Thoracic aorta (tissue), 2 donors: ENCODE results near the gene BANK1. TPM values are rescaled to one million over a fixed set of nuclear protein-coding genes. Genes with fewer than 3 reads are reported as not detected.

Source experiments
- ATAC-seq: fragments of 150-250 bp; one replicate; pipeline ENCODE4 v1.8.0; 2017; ENCODE audit warnings: low read depth; ENCODE audit not compliant: insufficient number of reproducible peaks, low FRiP score
- DNase-seq: peaks from one replicate; pipeline ENCODE4 v3.0.0-alpha.2; 2020; ENCODE audit warnings: low spot score
- H3K27ac ChIP-seq, 2 donors: fragments of 200-600 bp; sonication (generic); 1 replicate in 1 of 2; 2 replicates in 1 of 2; pipeline ENCODE4 v1.5.1; 2016; ENCODE audit warnings: mild to moderate bottlenecking in 2 of 2, moderate library complexity in 2 of 2
- H3K27me3 ChIP-seq: fragments of 200-600 bp; sonication (generic); replicated peaks from 2 replicates; pipeline ENCODE4 v1.6.0; 2016; ENCODE audit warnings: mild to moderate bottlenecking; ENCODE audit not compliant: insufficient read depth
- H3K36me3 ChIP-seq: fragments of 200-600 bp; sonication (generic); one replicate; pipeline ENCODE4 v1.5.1; 2016
- H3K4me1 ChIP-seq, 2 donors: fragments of 200-600 bp; sonication (generic); 1 replicate in 1 of 2; 2 replicates in 1 of 2; pipeline versions ENCODE4 v1.5.1 to v1.6.0; 2016; ENCODE audit warnings: low read depth in 2 of 2, mild to moderate bottlenecking in 1 of 2; ENCODE audit not compliant: control insufficient read depth in 1 of 2
- H3K4me3 ChIP-seq: fragments of 200-600 bp; sonication (generic); 2 replicates; pipeline ENCODE4 v1.5.1; 2016; ENCODE audit warnings: mild to moderate bottlenecking
- H3K9me3 ChIP-seq: fragments of 200-600 bp; sonication (generic); 2 replicates; pipeline ENCODE4 v1.5.1; 2016
- total RNA-seq, 2 donors: library from RNA; depleted of rRNA; stranded (reverse); fragments of >200 nt; gene quantifications; one replicate each; pipeline versions ENCODE4 v1.1.0 to v1.2.3, GENCODE V29; 2016
- TF ChIP-seq, protein P1 (sequence below): fragments of 200-600 bp; sonication (generic); IDR thresholded peaks from one replicate; pipeline ENCODE4 v1.5.1; 2019; ENCODE audit warnings: antibody characterized with exemption

Gene BANK1
- total RNA-seq, 2 donors from 2014 or later: 0.85 to 1.1 TPM

DNA sequence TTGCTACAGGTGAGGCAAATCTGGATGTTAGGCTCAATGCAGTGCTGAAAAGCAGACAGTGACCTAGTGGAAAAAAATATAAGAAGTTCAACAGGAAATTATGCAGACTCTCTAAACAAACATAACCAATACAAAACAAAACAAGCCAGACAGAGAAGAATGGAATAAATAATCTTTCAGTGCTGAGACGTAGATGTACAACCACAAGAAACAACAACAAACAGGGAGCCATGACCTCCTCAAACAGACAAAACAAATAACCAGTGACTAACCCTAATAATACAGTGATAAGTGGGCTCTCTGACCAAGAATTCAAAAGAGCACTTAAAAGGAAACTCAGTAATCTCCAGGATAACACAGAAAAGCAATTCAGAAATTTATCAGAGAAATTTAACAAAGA, 315.5 kb downstream of the BANK1 start:
- Histone ChIP-seq H3K36me3 (no peaks in the 10 kb centered on the region), H3K9me3 (peaks cover 9% of the 10 kb centered on the region), H3K27me3 (no peaks in the 10 kb centered on the region), H3K4me3 (no peak overlapping the region), H3K27ac (no peak overlapping the region), H3K4me1 (no peaks in the 10 kb centered on the region)
- DNase-seq: no peak
- TF ChIP-seq, protein P1, sequence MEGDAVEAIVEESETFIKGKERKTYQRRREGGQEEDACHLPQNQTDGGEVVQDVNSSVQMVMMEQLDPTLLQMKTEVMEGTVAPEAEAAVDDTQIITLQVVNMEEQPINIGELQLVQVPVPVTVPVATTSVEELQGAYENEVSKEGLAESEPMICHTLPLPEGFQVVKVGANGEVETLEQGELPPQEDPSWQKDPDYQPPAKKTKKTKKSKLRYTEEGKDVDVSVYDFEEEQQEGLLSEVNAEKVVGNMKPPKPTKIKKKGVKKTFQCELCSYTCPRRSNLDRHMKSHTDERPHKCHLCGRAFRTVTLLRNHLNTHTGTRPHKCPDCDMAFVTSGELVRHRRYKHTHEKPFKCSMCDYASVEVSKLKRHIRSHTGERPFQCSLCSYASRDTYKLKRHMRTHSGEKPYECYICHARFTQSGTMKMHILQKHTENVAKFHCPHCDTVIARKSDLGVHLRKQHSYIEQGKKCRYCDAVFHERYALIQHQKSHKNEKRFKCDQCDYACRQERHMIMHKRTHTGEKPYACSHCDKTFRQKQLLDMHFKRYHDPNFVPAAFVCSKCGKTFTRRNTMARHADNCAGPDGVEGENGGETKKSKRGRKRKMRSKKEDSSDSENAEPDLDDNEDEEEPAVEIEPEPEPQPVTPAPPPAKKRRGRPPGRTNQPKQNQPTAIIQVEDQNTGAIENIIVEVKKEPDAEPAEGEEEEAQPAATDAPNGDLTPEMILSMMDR: no peak
- no peak for ATAC-seq

DNA sequence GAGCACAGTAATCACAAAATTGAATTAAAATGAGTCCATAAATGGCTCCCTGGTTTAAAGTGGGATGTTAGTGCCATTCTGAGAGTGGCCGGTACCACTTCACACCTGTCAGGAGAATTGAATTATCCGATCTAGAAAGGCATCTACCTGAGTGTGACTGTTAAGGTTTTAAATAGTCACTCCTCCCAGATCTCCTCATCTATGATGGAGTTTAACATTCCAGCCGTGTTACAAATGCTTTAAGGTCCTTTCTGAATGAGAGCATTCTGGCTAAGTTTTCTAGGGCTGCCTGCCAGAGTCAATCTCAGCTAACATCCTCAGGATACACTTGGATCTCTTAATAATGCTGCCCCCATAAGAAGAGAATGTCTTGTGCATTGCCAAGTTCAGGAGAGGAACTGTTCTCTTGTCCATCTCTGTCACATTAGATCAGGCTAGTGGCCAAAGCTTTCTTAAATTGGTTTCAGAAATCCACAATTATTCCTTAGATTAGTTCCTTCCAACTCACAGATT, 323.6 kb downstream of the BANK1 start:
- no peak overlapping the region for H3K4me3 ChIP-seq
- DNase-seq: no peak
- no peak for ATAC-seq
- H3K4me1 ChIP-seq: no peaks in the 10 kb centered on the region
- H3K9me3 ChIP-seq: no peaks in the 10 kb centered on the region
- no peak overlapping the region for H3K27ac ChIP-seq
- no peaks in the 10 kb centered on the region for H3K36me3 ChIP-seq
- TF ChIP-seq, protein P1: no peak
- no peaks in the 10 kb centered on the region for H3K27me3 ChIP-seq

DNA sequence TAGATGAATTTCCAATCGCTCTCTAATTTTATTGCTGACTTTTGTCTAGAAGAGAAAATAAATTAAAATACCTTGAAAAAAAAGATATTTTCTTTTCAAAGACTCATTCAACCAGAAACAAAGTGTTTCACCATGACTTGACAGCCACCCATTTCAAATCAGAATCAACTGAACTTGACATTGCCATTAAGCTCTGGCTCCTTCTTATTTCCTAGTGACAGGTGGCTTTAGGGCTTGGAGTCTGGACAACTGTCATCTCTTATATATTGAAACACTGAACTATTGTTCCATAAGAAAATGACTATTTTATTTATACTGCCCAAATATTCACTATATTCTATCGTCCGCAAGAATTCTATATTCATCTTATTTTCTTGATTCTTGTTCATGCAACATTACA, 325.6 kb downstream of the BANK1 start:
- Histone ChIP-seq H3K4me1 (no peaks in the 10 kb centered on the region), H3K9me3 (peaks cover 6% of the 10 kb centered on the region), H3K36me3 (no peaks in the 10 kb centered on the region), H3K27me3 (no peaks in the 10 kb centered on the region), H3K27ac (no peak overlapping the region), H3K4me3 (no peak overlapping the region)
- ATAC-seq (no peak), DNase-seq (no peak)
- TF ChIP-seq, protein P1: no peak

DNA sequence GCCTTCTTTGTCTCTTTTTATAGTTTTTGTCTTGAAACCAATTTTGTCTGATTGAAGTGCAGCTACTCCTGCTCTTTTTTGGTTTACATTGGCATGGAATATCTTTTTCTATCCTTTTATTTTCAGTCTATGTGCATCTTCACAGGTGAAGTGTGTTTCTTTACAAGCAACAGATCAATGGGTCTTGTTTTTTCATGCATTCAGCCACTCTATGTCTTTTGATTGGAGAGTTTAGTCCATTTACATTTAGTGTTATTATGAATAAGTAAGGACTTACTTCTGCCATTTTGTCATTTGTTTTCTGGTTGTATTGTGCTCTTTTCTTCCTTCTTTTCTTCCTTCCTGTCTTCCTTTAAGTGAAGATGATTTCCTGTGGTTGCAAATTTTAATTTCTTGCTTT, 330.3 kb downstream of the BANK1 start:
- no peaks in the 10 kb centered on the region for H3K36me3 ChIP-seq
- no peak overlapping the region for H3K27ac ChIP-seq
- no peak overlapping the region for H3K4me3 ChIP-seq
- H3K27me3 ChIP-seq: no peaks in the 10 kb centered on the region
- no peak for DNase-seq
- TF ChIP-seq, protein P1: no peak
- ATAC-seq: no peak
- peaks cover 7% of the 10 kb centered on the region for H3K9me3 ChIP-seq
- no peaks in the 10 kb centered on the region for H3K4me1 ChIP-seq
